Measurements from ENCODE around the gene GAL3ST2. TPM values are rescaled to one million over a fixed set of nuclear protein-coding genes. Genes with fewer than 3 reads are reported as not detected.
"Not testable (repeated sequence)": the region's sequence is repeated elsewhere in the genome, so short reads cannot be mapped to it uniquely, and the experiment has no call there.

The GAL3ST2 gene
- total and polyA plus RNA-seq, 2 of the 8 experiments (the other 6 are each of a cell fraction or from before 2014, with no cell fraction given), result not detected

DNA sequence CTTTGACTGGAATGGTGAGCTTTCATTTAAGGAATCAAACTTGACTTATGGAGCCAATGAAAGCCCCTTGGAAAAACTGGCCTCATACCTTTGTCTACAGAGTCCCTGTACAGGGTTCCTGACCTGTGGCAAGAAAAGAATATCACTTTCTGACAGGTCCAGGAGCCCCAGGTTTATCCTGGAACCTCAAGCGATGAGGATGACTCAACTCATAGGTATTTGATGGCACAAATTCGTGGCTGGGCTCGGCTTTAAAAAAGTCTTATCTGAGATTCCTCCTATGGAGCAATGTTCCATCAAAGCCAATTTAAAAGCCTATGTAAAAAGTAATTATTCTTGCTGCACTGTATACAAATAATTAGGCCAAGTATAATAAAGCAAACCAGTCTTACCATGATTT is 14.8 kb downstream of the GAL3ST2 start:
- H3K79me2 ChIP-seq (ENCODE audit: control insufficient read depth in 1 of 2, insufficient read depth in 2 of 2, low read length in 2 of 2); DNase-seq (ENCODE audit: low read depth in 1 of 2, low spot score in 2 of 2); H2BK12ac ChIP-seq (ENCODE audit: low read depth, low read length); H3K36me3 ChIP-seq (ENCODE audit: control insufficient read depth in 2 of 4, insufficient read depth in 4 of 4, low read length in 3 of 4); H4K20me1 ChIP-seq (replicated peaks in 1 of 2; ENCODE audit: control insufficient read depth in 1 of 2, insufficient read depth in 2 of 2, low read length in 2 of 2); POLR2A ChIA-PET (ENCODE audit: partially characterized antibody); H3K23ac ChIP-seq (ENCODE audit: insufficient read length); H3K14ac ChIP-seq (ENCODE audit: insufficient read length); H3K4me2 ChIP-seq (ENCODE audit: insufficient read depth in 1 of 2, low read depth in 2 of 2, low read length in 2 of 2); H3K56ac ChIP-seq (replicated peaks; ENCODE audit: insufficient read length, low read depth, low read length); H4K91ac ChIP-seq (replicated peaks; ENCODE audit: insufficient read length, low read length); H3K4ac ChIP-seq (replicated peaks; ENCODE audit: insufficient read length, low read depth, low read length); H2BK5ac ChIP-seq (ENCODE audit: low read depth, low read length); H3K27me3 ChIP-seq (replicated peaks in 1 of 4; ENCODE audit: control insufficient read depth in 3 of 4, extremely low read depth in 1 of 4, insufficient read depth in 3 of 4, low read length in 3 of 4); H3K4me1 ChIP-seq (replicated peaks in 1 of 4; ENCODE audit: control insufficient read depth in 3 of 4, insufficient read depth in 4 of 4, low read length in 3 of 4); H2BK15ac ChIP-seq (ENCODE audit: low read length); H2AK5ac ChIP-seq (ENCODE audit: low read depth, low read length); H2AFZ ChIP-seq (ENCODE audit: low read length); H3K4me3 ChIP-seq (ENCODE audit: extremely low read depth in 1 of 4, insufficient read depth in 2 of 4, low read depth in 3 of 4, low read length in 4 of 4); H3K23me2 ChIP-seq (ENCODE audit: low read depth, low read length); H2BK20ac ChIP-seq (ENCODE audit: low read length); H3K27ac ChIP-seq (ENCODE audit: low read depth, low read length); H2BK120ac ChIP-seq (replicated peaks; ENCODE audit: low read depth, low read length); FAIRE-seq; H3K9ac ChIP-seq (replicated peaks in 1 of 4; ENCODE audit: extremely low read depth in 1 of 4, low read depth in 3 of 4, low read length in 3 of 4); H4K5ac ChIP-seq (ENCODE audit: insufficient read length, low read depth, low read length); H3K79me1 ChIP-seq (ENCODE audit: low read depth, low read length); CTCF ChIA-PET (ENCODE audit: partially characterized antibody); H4K8ac ChIP-seq (ENCODE audit: extremely low read depth, insufficient read depth, low read length); H3K18ac ChIP-seq (ENCODE audit: extremely low read depth, low read length): not testable (repeated sequence)
- H3K9me3 ChIP-seq (ENCODE audit: insufficient read depth in 2 of 2, low read depth in 1 of 2, low read length in 1 of 2), result peaks cover 27 to 29% of the 10 kb centered on the region in 2 experiments
- 80% methylated on average over 3 of the region's 3 CpGs; no CpG with 5 or more reads in 1 of the 2 experiments for WGBS, 2 experiments (ENCODE audit: extremely low coverage in 1 of 2, insufficient coverage in 1 of 2, insufficient read length in 1 of 2, insufficient replicate concordance in 2 of 2, low coverage in 1 of 2, low lambda C conversion rate in 2 of 2, missing lambda C conversion rate in 1 of 2)

Data from H1 (cell line).